Measurements from ENCODE around the gene MMP24. TPM values are rescaled to one million over a fixed set of nuclear protein-coding genes. Genes with fewer than 3 reads are reported as not detected.

Gene MMP24
- total and polyA plus RNA-seq, 2 donors (not counting 1 experiment from before 2014, with no cell fraction given): 0.17 to 0.49 TPM

DNA sequence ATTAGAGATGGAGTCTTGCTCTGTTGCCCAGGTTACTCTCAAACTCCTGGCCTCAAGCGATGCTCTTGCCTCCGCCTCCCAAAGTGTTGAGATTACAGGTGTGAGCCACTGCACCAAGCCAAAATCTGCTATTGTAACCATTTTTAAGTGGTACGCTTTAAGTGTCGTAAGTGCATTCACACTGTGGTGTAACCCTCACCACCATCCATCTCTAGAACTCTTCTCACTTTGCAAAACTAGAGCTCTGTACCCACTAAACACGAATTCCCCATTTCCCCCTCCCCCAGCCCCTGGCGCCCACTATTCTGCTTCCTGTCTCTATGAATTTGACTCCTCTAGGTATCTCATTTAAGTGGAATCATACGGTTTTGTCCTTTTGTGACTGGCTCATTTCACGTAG, 68.6 kb downstream of the MMP24 start:
- no peak overlapping the region for H3K27ac ChIP-seq (ENCODE audit: insufficient read depth, low read length)
- H3K4me3 ChIP-seq (replicated peaks in 1 of 4; ENCODE audit: control extremely low read depth in 1 of 4, insufficient read depth in 1 of 4, low read depth in 3 of 4, low read length in 4 of 4): no peak overlapping the region
- H3K4me1 ChIP-seq (ENCODE audit: control insufficient read depth, extremely low read depth, insufficient read depth, low read length): no peaks in the 10 kb centered on the region
- no peaks in the 10 kb centered on the region for H3K79me2 ChIP-seq (ENCODE audit: control insufficient read depth, insufficient read depth, low read length)
- no peak overlapping the region for H3K4me2 ChIP-seq (ENCODE audit: extremely low read depth, insufficient read depth, low read length)
- H3K36me3 ChIP-seq (ENCODE audit: control insufficient read depth, insufficient read depth, low read length): no peaks in the 10 kb centered on the region
- H3K27me3 ChIP-seq (ENCODE audit: control insufficient read depth, insufficient read depth, low read length): peaks cover 3% of the 10 kb centered on the region
- no peak overlapping the region for H2AFZ ChIP-seq (ENCODE audit: low read length)
- no peaks in the 10 kb centered on the region for H4K20me1 ChIP-seq (ENCODE audit: control insufficient read depth, extremely low read depth, insufficient read depth, low read length)
- no peaks in the 10 kb centered on the region for H3K9me3 ChIP-seq (ENCODE audit: control insufficient read depth, insufficient read depth, low read depth, low read length)
- TF ChIP-seq, protein P1, sequence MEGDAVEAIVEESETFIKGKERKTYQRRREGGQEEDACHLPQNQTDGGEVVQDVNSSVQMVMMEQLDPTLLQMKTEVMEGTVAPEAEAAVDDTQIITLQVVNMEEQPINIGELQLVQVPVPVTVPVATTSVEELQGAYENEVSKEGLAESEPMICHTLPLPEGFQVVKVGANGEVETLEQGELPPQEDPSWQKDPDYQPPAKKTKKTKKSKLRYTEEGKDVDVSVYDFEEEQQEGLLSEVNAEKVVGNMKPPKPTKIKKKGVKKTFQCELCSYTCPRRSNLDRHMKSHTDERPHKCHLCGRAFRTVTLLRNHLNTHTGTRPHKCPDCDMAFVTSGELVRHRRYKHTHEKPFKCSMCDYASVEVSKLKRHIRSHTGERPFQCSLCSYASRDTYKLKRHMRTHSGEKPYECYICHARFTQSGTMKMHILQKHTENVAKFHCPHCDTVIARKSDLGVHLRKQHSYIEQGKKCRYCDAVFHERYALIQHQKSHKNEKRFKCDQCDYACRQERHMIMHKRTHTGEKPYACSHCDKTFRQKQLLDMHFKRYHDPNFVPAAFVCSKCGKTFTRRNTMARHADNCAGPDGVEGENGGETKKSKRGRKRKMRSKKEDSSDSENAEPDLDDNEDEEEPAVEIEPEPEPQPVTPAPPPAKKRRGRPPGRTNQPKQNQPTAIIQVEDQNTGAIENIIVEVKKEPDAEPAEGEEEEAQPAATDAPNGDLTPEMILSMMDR (conservative IDR thresholded peaks at IDR 0.05 in 1 of 2, IDR thresholded peaks at IDR 0.05 in 1 of 2; ENCODE audit: low read depth in 1 of 2, low read length in 2 of 2): no peak
- TF ChIP-seq EZH2 (IDR thresholded peaks at IDR 0.05; ENCODE audit: low read length, missing control alignments): no peak
- no peak for DNase-seq (ENCODE audit: low read depth in 2 of 2)
- no peak overlapping the region for H3K9ac ChIP-seq (ENCODE audit: insufficient read depth, low read length)

DNA sequence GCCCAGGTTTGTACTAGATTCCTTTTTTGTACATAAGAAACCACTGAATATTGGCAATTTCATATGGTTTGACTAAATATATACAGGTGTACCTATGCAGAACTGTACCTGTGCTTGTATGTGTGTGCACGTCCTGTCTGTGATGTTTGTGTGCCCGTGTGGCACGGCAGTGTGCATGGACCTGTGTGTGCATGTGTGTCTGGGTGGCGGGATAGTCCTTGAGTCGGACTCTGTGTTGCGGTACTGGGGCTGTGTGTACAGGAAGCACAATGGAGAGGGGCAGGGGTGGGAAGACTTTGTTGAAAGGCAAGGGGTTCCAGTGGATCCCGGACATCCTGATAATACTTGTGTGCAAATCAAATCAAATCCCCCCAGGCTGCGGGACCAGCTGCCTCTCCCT, 69.2 kb downstream of the MMP24 start:
- Histone ChIP-seq H3K79me2 (ENCODE audit: control insufficient read depth, insufficient read depth, low read length) (no peaks in the 10 kb centered on the region), H3K4me1 (ENCODE audit: control insufficient read depth, extremely low read depth, insufficient read depth, low read length) (no peaks in the 10 kb centered on the region), H3K9ac (ENCODE audit: insufficient read depth, low read length) (no peak overlapping the region), H3K4me3 (replicated peaks in 1 of 4; ENCODE audit: control extremely low read depth in 1 of 4, insufficient read depth in 1 of 4, low read depth in 3 of 4, low read length in 4 of 4) (no peak overlapping the region), H3K27me3 (ENCODE audit: control insufficient read depth, insufficient read depth, low read length) (peaks cover 3% of the 10 kb centered on the region), H3K4me2 (ENCODE audit: extremely low read depth, insufficient read depth, low read length) (no peak overlapping the region), H3K36me3 (ENCODE audit: control insufficient read depth, insufficient read depth, low read length) (no peaks in the 10 kb centered on the region), H4K20me1 (ENCODE audit: control insufficient read depth, extremely low read depth, insufficient read depth, low read length) (no peaks in the 10 kb centered on the region), H2AFZ (ENCODE audit: low read length) (no peak overlapping the region), H3K27ac (ENCODE audit: insufficient read depth, low read length) (no peak overlapping the region), H3K9me3 (ENCODE audit: control insufficient read depth, insufficient read depth, low read depth, low read length) (no peaks in the 10 kb centered on the region)
- TF ChIP-seq EZH2 (IDR thresholded peaks at IDR 0.05; ENCODE audit: low read length, missing control alignments): no peak
- TF ChIP-seq, protein P1 (conservative IDR thresholded peaks at IDR 0.05 in 1 of 2, IDR thresholded peaks at IDR 0.05 in 1 of 2; ENCODE audit: low read depth in 1 of 2, low read length in 2 of 2): no peak
- DNase-seq (ENCODE audit: low read depth in 2 of 2): no peak

DNA sequence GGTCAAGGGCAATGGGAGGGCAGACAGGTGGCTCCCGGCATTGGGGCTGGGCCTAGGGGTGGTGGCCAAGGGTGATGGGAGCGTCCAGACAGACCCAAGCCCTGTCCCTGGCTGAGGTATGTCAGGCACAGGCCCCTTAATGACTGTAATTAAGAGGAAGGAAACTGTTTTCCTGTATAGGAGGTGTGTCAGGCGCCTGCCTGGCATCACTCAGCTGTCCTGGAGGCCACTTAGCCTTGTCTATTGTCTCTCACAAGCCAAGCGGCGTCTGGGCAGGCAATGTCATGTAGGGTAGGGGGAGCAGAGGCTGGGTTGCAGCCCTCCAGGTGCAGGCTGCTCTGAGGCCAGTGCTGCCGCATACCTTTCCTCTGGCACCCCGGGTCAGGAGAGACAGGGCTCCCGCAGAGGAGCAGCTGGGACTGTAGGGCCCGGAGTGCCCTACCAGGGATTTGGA, 69.6 kb downstream of the MMP24 start:
- Histone ChIP-seq H3K9me3 (ENCODE audit: control insufficient read depth, insufficient read depth, low read depth, low read length) (no peaks in the 10 kb centered on the region), H3K4me3 (replicated peaks in 1 of 4; ENCODE audit: control extremely low read depth in 1 of 4, insufficient read depth in 1 of 4, low read depth in 3 of 4, low read length in 4 of 4) (no peak overlapping the region), H4K20me1 (ENCODE audit: control insufficient read depth, extremely low read depth, insufficient read depth, low read length) (no peaks in the 10 kb centered on the region), H3K9ac (ENCODE audit: insufficient read depth, low read length) (no peak overlapping the region), H3K36me3 (ENCODE audit: control insufficient read depth, insufficient read depth, low read length) (no peaks in the 10 kb centered on the region), H2AFZ (ENCODE audit: low read length) (no peak overlapping the region), H3K27ac (ENCODE audit: insufficient read depth, low read length) (no peak overlapping the region), H3K4me1 (ENCODE audit: control insufficient read depth, extremely low read depth, insufficient read depth, low read length) (no peaks in the 10 kb centered on the region), H3K4me2 (ENCODE audit: extremely low read depth, insufficient read depth, low read length) (no peak overlapping the region), H3K79me2 (ENCODE audit: control insufficient read depth, insufficient read depth, low read length) (no peaks in the 10 kb centered on the region), H3K27me3 (ENCODE audit: control insufficient read depth, insufficient read depth, low read length) (peaks cover 3% of the 10 kb centered on the region)
- TF ChIP-seq EZH2 (IDR thresholded peaks at IDR 0.05; ENCODE audit: low read length, missing control alignments): no peak
- TF ChIP-seq, protein P1 (conservative IDR thresholded peaks at IDR 0.05 in 1 of 2, IDR thresholded peaks at IDR 0.05 in 1 of 2; ENCODE audit: low read depth in 1 of 2, low read length in 2 of 2): no peak
- DNase-seq (ENCODE audit: low read depth in 2 of 2): no peak

All from fibroblast of lung (primary cell).